HEK293T (cell line): ENCODE measurements around the gene ADCY3.

ENCODE experiments used
- BHLHE40 ChIP-seq: fragments of 450-650 bp; IDR thresholded peaks from 2 replicates; pipeline ENCODE4 v1.6.1; 2016; ENCODE audit warnings: mild to moderate bottlenecking, moderate library complexity, borderline replicate concordance
- FOXK2 ChIP-seq: fragments of 450-650 bp; IDR thresholded peaks from 2 replicates; pipeline ENCODE4 v1.6.1; 2016; ENCODE audit warnings: mild to moderate bottlenecking
- TARDBP ChIP-seq: fragments of 450-650 bp; IDR thresholded peaks from 2 replicates; pipeline ENCODE4 v1.6.1; 2016
- TF ChIP-seq, protein P1 (sequence below): fragments of 450-650 bp; IDR thresholded peaks from 2 replicates; pipeline ENCODE4 v1.6.1; 2016

DNA sequence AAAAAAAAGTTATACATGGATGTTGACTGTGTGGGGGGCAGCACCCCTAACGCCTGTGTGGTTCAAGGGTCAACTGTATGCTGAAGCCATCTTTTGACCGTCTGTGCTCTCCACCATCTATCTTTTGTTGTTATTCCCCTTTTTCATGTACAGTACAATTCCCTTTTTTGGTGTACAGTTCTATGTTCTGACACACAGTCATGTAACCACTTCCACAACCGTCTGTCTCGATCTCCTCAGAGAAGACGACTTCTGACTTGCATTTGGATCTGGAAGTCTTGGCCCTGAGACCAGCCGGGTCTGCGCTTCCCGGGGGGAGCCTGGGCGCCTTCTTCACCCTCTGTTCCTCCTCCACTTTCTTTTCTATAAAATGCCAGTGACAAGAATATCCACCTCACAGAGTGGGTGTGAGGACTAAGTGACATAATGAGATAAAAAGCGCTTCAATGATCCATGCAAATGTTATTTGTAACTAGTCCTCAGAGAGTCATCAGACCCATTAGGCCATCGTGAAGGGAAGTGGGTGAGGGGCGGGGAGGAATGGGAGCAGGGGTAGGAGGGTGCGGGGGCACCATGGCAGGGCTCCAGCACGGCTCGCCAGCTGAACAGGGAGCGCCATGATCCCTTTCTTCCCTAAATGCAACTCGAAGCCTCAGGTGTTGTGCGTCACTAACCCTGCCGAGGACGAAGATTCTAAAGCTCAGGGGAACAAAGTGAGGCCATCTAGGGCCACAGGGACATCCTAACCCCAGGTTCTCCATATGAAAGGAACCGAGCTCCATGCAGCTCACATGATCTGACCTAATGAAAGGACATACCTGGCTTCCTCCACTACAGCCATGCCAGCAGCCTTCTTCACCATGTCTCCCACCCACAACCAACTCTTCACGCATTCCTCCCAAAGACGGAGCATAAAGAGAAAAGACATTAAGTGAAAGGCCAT is 16.6 kb downstream of the ADCY3 start:
- TF ChIP-seq TARDBP (no peak), FOXK2 (no peak), BHLHE40 (no peak)
- TF ChIP-seq, protein P1, sequence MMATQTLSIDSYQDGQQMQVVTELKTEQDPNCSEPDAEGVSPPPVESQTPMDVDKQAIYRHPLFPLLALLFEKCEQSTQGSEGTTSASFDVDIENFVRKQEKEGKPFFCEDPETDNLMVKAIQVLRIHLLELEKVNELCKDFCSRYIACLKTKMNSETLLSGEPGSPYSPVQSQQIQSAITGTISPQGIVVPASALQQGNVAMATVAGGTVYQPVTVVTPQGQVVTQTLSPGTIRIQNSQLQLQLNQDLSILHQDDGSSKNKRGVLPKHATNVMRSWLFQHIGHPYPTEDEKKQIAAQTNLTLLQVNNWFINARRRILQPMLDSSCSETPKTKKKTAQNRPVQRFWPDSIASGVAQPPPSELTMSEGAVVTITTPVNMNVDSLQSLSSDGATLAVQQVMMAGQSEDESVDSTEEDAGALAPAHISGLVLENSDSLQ = no peak
